HEK293 (cell line): ENCODE results near the gene CBX5.

Experiments used
- ATF2 ChIP-seq: fragments of 450-650 bp; formaldehyde crosslinking; IDR thresholded peaks from 2 replicates; pipeline ENCODE4 v1.5.1; 2016; ENCODE audit warnings: missing biosample characterization, missing genetic modification characterization, low read depth
- FEZF1 ChIP-seq: fragments of 450-650 bp; formaldehyde crosslinking; IDR thresholded peaks from 2 replicates; pipeline ENCODE4 v1.5.1; 2016; ENCODE audit warnings: missing biosample characterization, missing genetic modification characterization
- KLF1 ChIP-seq: fragments of 450-650 bp; formaldehyde crosslinking; IDR thresholded peaks from 2 replicates; pipeline ENCODE4 v1.5.1; 2016; ENCODE audit warnings: missing biosample characterization, missing genetic modification characterization
- MYNN ChIP-seq: fragments of 450-650 bp; formaldehyde crosslinking; IDR thresholded peaks from 2 replicates; pipeline ENCODE4 v1.5.1; 2016; ENCODE audit warnings: missing biosample characterization, missing genetic modification characterization, borderline replicate concordance
- ZBTB1 ChIP-seq: fragments of 450-650 bp; formaldehyde crosslinking; IDR thresholded peaks from 2 replicates; pipeline ENCODE4 v1.5.1; 2016; ENCODE audit warnings: missing biosample characterization, missing genetic modification characterization
- ZBTB11 ChIP-seq: fragments of 450-650 bp; formaldehyde crosslinking; conservative IDR thresholded peaks from 2 replicates; pipeline ENCODE4 v1.5.1; 2016; ENCODE audit warnings: low read depth, missing biosample characterization, missing genetic modification characterization
- ZBTB17 ChIP-seq: fragments of 450-650 bp; formaldehyde crosslinking; IDR thresholded peaks from 2 replicates; pipeline ENCODE4 v1.5.1; 2016; ENCODE audit warnings: missing biosample characterization, missing genetic modification characterization
- ZNF16 ChIP-seq: fragments of 450-650 bp; formaldehyde crosslinking; IDR thresholded peaks from 2 replicates; pipeline ENCODE4 v1.5.1; 2016; ENCODE audit warnings: low read depth, missing biosample characterization, missing genetic modification characterization
- ZNF175 ChIP-seq: fragments of 450-650 bp; formaldehyde crosslinking; IDR thresholded peaks from 2 replicates; pipeline ENCODE4 v1.5.1; 2016; ENCODE audit warnings: missing biosample characterization, missing genetic modification characterization
- ZNF221 ChIP-seq: fragments of 450-650 bp; formaldehyde crosslinking; IDR thresholded peaks from 2 replicates; pipeline ENCODE4 v1.5.1; 2017; ENCODE audit warnings: missing biosample characterization, missing genetic modification characterization, borderline replicate concordance
- ZNF292 ChIP-seq: fragments of 450-650 bp; formaldehyde crosslinking; IDR thresholded peaks from 2 replicates; pipeline ENCODE4 v1.5.1; 2016; ENCODE audit warnings: low read depth, missing biosample characterization, missing genetic modification characterization, borderline replicate concordance
- ZNF302 ChIP-seq: fragments of 450-650 bp; formaldehyde crosslinking; IDR thresholded peaks from 2 replicates; pipeline ENCODE4 v1.5.1; 2016; ENCODE audit warnings: missing biosample characterization, missing genetic modification characterization, low read depth
- ZNF311 ChIP-seq: fragments of 450-650 bp; formaldehyde crosslinking; IDR thresholded peaks from 2 replicates; pipeline ENCODE4 v1.5.1; 2017; ENCODE audit warnings: missing biosample characterization, missing genetic modification characterization, borderline replicate concordance
- ZNF335 ChIP-seq: fragments of 450-650 bp; formaldehyde crosslinking; conservative IDR thresholded peaks from 2 replicates; pipeline ENCODE4 v1.5.1; 2016; ENCODE audit warnings: missing biosample characterization, missing genetic modification characterization
- ZNF366 ChIP-seq: fragments of 450-650 bp; formaldehyde crosslinking; conservative IDR thresholded peaks from 2 replicates; pipeline ENCODE4 v1.5.1; 2016; ENCODE audit warnings: missing biosample characterization, missing genetic modification characterization
- ZNF391 ChIP-seq: fragments of 450-650 bp; formaldehyde crosslinking; IDR thresholded peaks from 2 replicates; pipeline ENCODE4 v1.5.1; 2016; ENCODE audit warnings: low read depth, missing biosample characterization, missing genetic modification characterization, borderline replicate concordance
- ZNF48 ChIP-seq: fragments of 450-650 bp; formaldehyde crosslinking; IDR thresholded peaks from 2 replicates; pipeline ENCODE4 v1.5.1; 2016; ENCODE audit warnings: missing biosample characterization, missing genetic modification characterization
- ZNF510 ChIP-seq: fragments of 450-650 bp; formaldehyde crosslinking; IDR thresholded peaks from 2 replicates; pipeline ENCODE4 v1.5.1; 2018; ENCODE audit warnings: mild to moderate bottlenecking, missing genetic modification characterization, missing biosample characterization; ENCODE audit not compliant: insufficient replicate concordance
- ZNF530 ChIP-seq: fragments of 450-650 bp; formaldehyde crosslinking; IDR thresholded peaks from 2 replicates; pipeline ENCODE4 v1.5.1; 2016; ENCODE audit warnings: low read depth, missing biosample characterization, missing genetic modification characterization
- ZNF558 ChIP-seq: fragments of 450-650 bp; formaldehyde crosslinking; IDR thresholded peaks from 2 replicates; pipeline ENCODE4 v1.5.1; 2016; ENCODE audit warnings: missing biosample characterization, missing genetic modification characterization
- ZNF561 ChIP-seq: fragments of 450-650 bp; IDR thresholded peaks from 2 replicates; pipeline ENCODE4 v1.5.1; 2018; ENCODE audit warnings: missing biosample characterization, missing genetic modification characterization, borderline replicate concordance
- ZNF621 ChIP-seq: fragments of 450-650 bp; formaldehyde crosslinking; IDR thresholded peaks from 2 replicates; pipeline ENCODE4 v1.5.1; 2017; ENCODE audit warnings: missing biosample characterization, missing genetic modification characterization
- ZNF645 ChIP-seq: fragments of 450-650 bp; formaldehyde crosslinking; IDR thresholded peaks from 2 replicates; pipeline ENCODE4; 2016; ENCODE audit warnings: missing biosample characterization, missing genetic modification characterization
- ZNF664 ChIP-seq: fragments of 450-650 bp; formaldehyde crosslinking; IDR thresholded peaks from 2 replicates; pipeline ENCODE4 v1.5.1; 2016; ENCODE audit warnings: missing biosample characterization, missing genetic modification characterization
- ZNF830 ChIP-seq: fragments of 450-650 bp; IDR thresholded peaks from 2 replicates; pipeline ENCODE4 v1.5.0; 2018; ENCODE audit warnings: missing biosample characterization, missing genetic modification characterization, low read depth, mild to moderate bottlenecking, moderate library complexity
- TF ChIP-seq, protein P1 (sequence below): fragments of 450-650 bp; formaldehyde crosslinking; IDR thresholded peaks from 2 replicates; pipeline ENCODE4 v1.5.1; 2016; ENCODE audit warnings: missing biosample characterization, missing genetic modification characterization
- TF ChIP-seq, protein P2 (sequence below): fragments of 450-650 bp; formaldehyde crosslinking; IDR thresholded peaks from 2 replicates; pipeline ENCODE4 v1.5.1; 2016; ENCODE audit warnings: missing biosample characterization, missing genetic modification characterization
- TF ChIP-seq, protein P3 (sequence below): fragments of 450-650 bp; formaldehyde crosslinking; IDR thresholded peaks from 2 replicates; pipeline ENCODE4 v1.5.1; 2016; ENCODE audit warnings: missing biosample characterization, missing genetic modification characterization, borderline replicate concordance
- TF ChIP-seq, protein P4 (sequence below): fragments of 450-650 bp; formaldehyde crosslinking; IDR thresholded peaks from 2 replicates; pipeline ENCODE4 v1.5.1; 2017; ENCODE audit warnings: missing biosample characterization, missing genetic modification characterization

Gene CBX5

DNA sequence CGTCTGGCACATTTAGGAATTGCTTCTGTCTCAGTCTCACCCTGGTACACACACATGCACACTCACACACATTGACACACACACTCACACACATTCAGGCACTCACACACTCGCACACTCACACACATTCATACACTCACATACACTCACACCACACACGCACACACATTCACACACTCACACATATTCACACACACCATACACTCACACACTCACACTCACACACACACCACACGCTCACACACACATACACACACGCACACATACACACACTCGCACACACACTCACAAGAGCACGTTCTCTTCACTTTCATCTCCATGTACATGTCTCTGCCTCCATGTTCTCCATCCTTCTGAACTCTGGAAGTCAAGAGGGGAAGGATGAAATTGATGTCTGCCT is 68.0 kb downstream of the CBX5 start (continued):
- TF ChIP-seq ZNF16 (tag by site-specific recombination) (no peak; the same call in 1 of the 2 replicates), ZNF510 (tag by site-specific recombination) (no peak), ZNF175 (tag by site-specific recombination) (0 out of 2 replicates have a peak, but pooled peaks have one; percentile 85), ZBTB11 (tag by site-specific recombination) (no peak), ZNF311 (peak; percentile 91; the same call in 1 of the 2 replicates), ZBTB17 (tag by site-specific recombination) (peak; percentile 28; the same call in 1 of the 2 replicates), ATF2 (tag by site-specific recombination) (no peak), ZNF561 (no peak), ZNF558 (tag by site-specific recombination) (no peak), ZNF366 (tag by site-specific recombination) (peak; percentile 31), ZNF335 (tag by site-specific recombination) (no peak), ZNF391 (tag by site-specific recombination) (no peak), FEZF1 (tag by site-specific recombination) (no peak), ZNF830 (tag by site-specific recombination) (no peak), MYNN (tag by site-specific recombination) (no peak), ZNF530 (tag by site-specific recombination) (no peak), ZNF292 (no peak), ZBTB1 (tag by site-specific recombination) (no peak), ZNF221 (tag by site-specific recombination) (no peak), ZNF48 (no peak), ZNF645 (peak; percentile 92; the same call in 1 of the 2 replicates), KLF1 (no peak), ZNF302 (tag by site-specific recombination) (no peak), ZNF664 (tag by site-specific recombination) (no peak), ZNF621 (tag by site-specific recombination) (peak; percentile 92; the same call in 1 of the 2 replicates)
- TF ChIP-seq, protein P1, sequence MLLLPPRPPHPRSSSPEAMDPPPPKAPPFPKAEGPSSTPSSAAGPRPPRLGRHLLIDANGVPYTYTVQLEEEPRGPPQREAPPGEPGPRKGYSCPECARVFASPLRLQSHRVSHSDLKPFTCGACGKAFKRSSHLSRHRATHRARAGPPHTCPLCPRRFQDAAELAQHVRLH (tag by site-specific recombination) = no peak
- TF ChIP-seq, protein P2, sequence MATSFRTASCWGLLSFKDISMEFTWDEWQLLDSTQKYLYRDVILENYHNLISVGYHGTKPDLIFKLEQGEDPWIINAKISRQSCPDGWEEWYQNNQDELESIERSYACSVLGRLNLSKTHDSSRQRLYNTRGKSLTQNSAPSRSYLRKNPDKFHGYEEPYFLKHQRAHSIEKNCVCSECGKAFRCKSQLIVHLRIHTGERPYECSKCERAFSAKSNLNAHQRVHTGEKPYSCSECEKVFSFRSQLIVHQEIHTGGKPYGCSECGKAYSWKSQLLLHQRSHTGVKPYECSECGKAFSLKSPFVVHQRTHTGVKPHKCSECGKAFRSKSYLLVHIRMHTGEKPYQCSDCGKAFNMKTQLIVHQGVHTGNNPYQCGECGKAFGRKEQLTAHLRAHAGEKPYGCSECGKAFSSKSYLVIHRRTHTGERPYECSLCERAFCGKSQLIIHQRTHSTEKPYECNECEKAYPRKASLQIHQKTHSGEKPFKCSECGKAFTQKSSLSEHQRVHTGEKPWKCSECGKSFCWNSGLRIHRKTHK (tag by site-specific recombination) = no peak
- TF ChIP-seq, protein P3, sequence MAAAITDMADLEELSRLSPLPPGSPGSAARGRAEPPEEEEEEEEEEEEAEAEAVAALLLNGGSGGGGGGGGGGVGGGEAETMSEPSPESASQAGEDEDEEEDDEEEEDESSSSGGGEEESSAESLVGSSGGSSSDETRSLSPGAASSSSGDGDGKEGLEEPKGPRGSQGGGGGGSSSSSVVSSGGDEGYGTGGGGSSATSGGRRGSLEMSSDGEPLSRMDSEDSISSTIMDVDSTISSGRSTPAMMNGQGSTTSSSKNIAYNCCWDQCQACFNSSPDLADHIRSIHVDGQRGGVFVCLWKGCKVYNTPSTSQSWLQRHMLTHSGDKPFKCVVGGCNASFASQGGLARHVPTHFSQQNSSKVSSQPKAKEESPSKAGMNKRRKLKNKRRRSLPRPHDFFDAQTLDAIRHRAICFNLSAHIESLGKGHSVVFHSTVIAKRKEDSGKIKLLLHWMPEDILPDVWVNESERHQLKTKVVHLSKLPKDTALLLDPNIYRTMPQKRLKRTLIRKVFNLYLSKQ = no peak
- TF ChIP-seq, protein P4, sequence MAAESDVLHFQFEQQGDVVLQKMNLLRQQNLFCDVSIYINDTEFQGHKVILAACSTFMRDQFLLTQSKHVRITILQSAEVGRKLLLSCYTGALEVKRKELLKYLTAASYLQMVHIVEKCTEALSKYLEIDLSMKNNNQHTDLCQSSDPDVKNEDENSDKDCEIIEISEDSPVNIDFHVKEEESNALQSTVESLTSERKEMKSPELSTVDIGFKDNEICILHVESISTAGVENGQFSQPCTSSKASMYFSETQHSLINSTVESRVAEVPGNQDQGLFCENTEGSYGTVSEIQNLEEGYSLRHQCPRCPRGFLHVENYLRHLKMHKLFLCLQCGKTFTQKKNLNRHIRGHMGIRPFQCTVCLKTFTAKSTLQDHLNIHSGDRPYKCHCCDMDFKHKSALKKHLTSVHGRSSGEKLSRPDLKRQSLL (tag by site-specific recombination) = no peak
